K562 (cell line): ENCODE measurements around the gene CDCA5. TPM values are rescaled to one million over a fixed set of nuclear protein-coding genes. Genes with fewer than 3 reads are reported as not detected.
A peak's percentile ranks its signal among the peaks of the same experiment; 100 is the strongest.

Experiments used
- BCL6 ChIP-seq: fragments of 250-450 bp; sonication (Bioruptor Pico); IDR thresholded peaks from 2 replicates; pipeline ENCODE4 v1.4.0; 2020
- CCNT2 ChIP-seq: IDR thresholded peaks from 2 replicates; pipeline ENCODE4 v1.6.1; 2011; ENCODE audit warnings: borderline replicate concordance, low read depth, mild to moderate bottlenecking, moderate library complexity, mixed read lengths, low read length; ENCODE audit not compliant: insufficient read length; ENCODE audit errors: extremely low read depth
- CREBBP ChIP-seq: IDR thresholded peaks from one replicate; pipeline ENCODE4 v1.6.1; 2012; ENCODE audit warnings: low read depth, mild to moderate bottlenecking, control low read depth, inconsistent platforms, low read length
- E2F8 ChIP-seq: fragments of 450-650 bp; IDR thresholded peaks from 2 replicates; pipeline ENCODE4 v1.7.1; 2018; ENCODE audit warnings: mild to moderate bottlenecking, low read depth; ENCODE audit not compliant: partially characterized antibody
- FIP1L1 ChIP-seq: fragments of 200-400 bp; formaldehyde crosslinking; IDR thresholded peaks from 2 replicates; pipeline ENCODE4 v1.6.1; 2018; ENCODE audit warnings: mild to moderate bottlenecking, low read depth, low read length; ENCODE audit not compliant: poor library complexity, severe bottlenecking
- LARP7 ChIP-seq: fragments of 450-650 bp; IDR thresholded peaks from 2 replicates; pipeline ENCODE4 v1.6.1; 2016
- PCBP1 ChIP-seq: fragments of 200-400 bp; formaldehyde crosslinking; IDR thresholded peaks from 2 replicates; pipeline ENCODE4 v1.6.1; 2018; ENCODE audit warnings: mild to moderate bottlenecking, low read depth, low read length; ENCODE audit not compliant: poor library complexity, severe bottlenecking
- PTRF ChIP-seq: fragments of 450-650 bp; IDR thresholded peaks from 2 replicates; pipeline ENCODE4 v1.6.1; 2016; ENCODE audit warnings: mild to moderate bottlenecking, missing genetic modification characterization, missing compliant biosample characterization
- SOX6 ChIP-seq: fragments of 450-650 bp; IDR thresholded peaks from 2 replicates; pipeline ENCODE4 v1.6.1; 2014; ENCODE audit warnings: mild to moderate bottlenecking
- STAG1 ChIP-seq: sonication (generic); formaldehyde crosslinking; IDR thresholded peaks from 2 replicates; pipeline ENCODE4 v1.5.0; 2020; ENCODE audit warnings: missing genetic modification reagents, borderline replicate concordance
- TBP ChIP-seq: optimal IDR thresholded peaks from 2 replicates; pipeline ENCODE3; 2011; ENCODE audit warnings: low read depth, low read length, improper control_type of control experiment
- ZBTB12 ChIP-seq: fragments of 250-450 bp; sonication (Bioruptor Pico); IDR thresholded peaks from 2 replicates; pipeline ENCODE4 v1.4.0; 2020
- ZNF224 ChIP-seq: sonication (generic); formaldehyde crosslinking; IDR thresholded peaks from 2 replicates; pipeline ENCODE4 v1.8.0; 2022; ENCODE audit warnings: mild to moderate bottlenecking, missing genetic modification reagents
- ZNF518B ChIP-seq: fragments of 250-450 bp; sonication (Bioruptor Pico); IDR thresholded peaks from 2 replicates; pipeline ENCODE4 v1.5.0; 2021; ENCODE audit warnings: mild to moderate bottlenecking, moderate library complexity
- ZNF778 ChIP-seq: fragments of 450-650 bp; formaldehyde crosslinking; IDR thresholded peaks from 2 replicates; pipeline ENCODE4 v1.4.0; 2020; ENCODE audit warnings: mild to moderate bottlenecking, moderate library complexity
- ZSCAN32 ChIP-seq: fragments of 450-650 bp; formaldehyde crosslinking; IDR thresholded peaks from 2 replicates; pipeline ENCODE4 v1.4.0; 2020; ENCODE audit warnings: mild to moderate bottlenecking, moderate library complexity
- polyA plus RNA-seq, 8 experiments: library from polyadenylated mRNA; depleted of rRNA in 4 of 8; stranded (reverse) in 5 of 8; unstranded in 3 of 8; fragments of >200 nt; fragmentation: Nextera tagmentation in 2 of 8; fragmentation: Illumina TruSeq in 1 of 8; extraction: Ambion mirVana in 2 of 8; extraction: Trizol in 1 of 8; gene quantifications; 2 replicates each; pipeline versions ENCODE4 v1.2.1 to v1.2.3, GENCODE V29; 2011 to 2014; ENCODE audit warnings: inconsistent platforms in 1 of 8, missing spikeins in 1 of 8
- total RNA-seq, 7 experiments: library from RNA; depleted of rRNA in 6 of 7; stranded (reverse); fragments of >200 nt in 6 of 7; fragmentation: Illumina TruSeq in 2 of 7; extraction: Trizol in 2 of 7; gene quantifications; 2 replicates each; pipeline versions ENCODE4 v1.2.1 to v1.2.3, GENCODE V29; 2011 to 2021; ENCODE audit warnings: low replicate concordance in 1 of 7
- TF ChIP-seq, protein P1 (sequence below): fragments of 200-800 bp; sonication (Bioruptor generic); IDR thresholded peaks from 2 replicates; pipeline ENCODE4 v1.6.1; 2017; ENCODE audit warnings: missing genetic modification characterization, missing compliant biosample characterization

The CDCA5 gene
- total and polyA plus RNA-seq, 9 of the 15 experiments (the other 6 are each of a cell fraction or from before 2014, with no cell fraction given), result 18.9 to 94.3 (median 64.6) TPM

GRCh38 chr11:65117206-65118096 lies 33.6 kb upstream of the CDCA5 start, which contains the start of gene ZNHIT2 (continued):
- peak; percentile 94 for TF ChIP-seq E2F8
- TF ChIP-seq ZNF778 (CRISPR knock-in tag), result no peak
- no peak for TF ChIP-seq ZNF518B (CRISPR knock-in tag)
- TF ChIP-seq CCNT2, result peak; percentile 39
- no peak for TF ChIP-seq LARP7
- TF ChIP-seq BCL6 (CRISPR knock-in tag), result no peak
- TF ChIP-seq STAG1 (CRISPR knock-in tag), result peak; percentile 74; the same call in 1 of the 2 replicates
- TF ChIP-seq, protein P1, sequence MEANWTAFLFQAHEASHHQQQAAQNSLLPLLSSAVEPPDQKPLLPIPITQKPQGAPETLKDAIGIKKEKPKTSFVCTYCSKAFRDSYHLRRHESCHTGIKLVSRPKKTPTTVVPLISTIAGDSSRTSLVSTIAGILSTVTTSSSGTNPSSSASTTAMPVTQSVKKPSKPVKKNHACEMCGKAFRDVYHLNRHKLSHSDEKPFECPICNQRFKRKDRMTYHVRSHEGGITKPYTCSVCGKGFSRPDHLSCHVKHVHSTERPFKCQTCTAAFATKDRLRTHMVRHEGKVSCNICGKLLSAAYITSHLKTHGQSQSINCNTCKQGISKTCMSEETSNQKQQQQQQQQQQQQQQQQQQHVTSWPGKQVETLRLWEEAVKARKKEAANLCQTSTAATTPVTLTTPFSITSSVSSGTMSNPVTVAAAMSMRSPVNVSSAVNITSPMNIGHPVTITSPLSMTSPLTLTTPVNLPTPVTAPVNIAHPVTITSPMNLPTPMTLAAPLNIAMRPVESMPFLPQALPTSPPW (CRISPR knock-in tag), result peak; percentile 91
- no peak for TF ChIP-seq CREBBP
- peak; percentile 48 for TF ChIP-seq PCBP1
- TF ChIP-seq ZBTB12 (CRISPR knock-in tag), result peak; percentile 82
- TF ChIP-seq FIP1L1, result peak; percentile 97
- no peak for TF ChIP-seq PTRF (tag)
- no peak for TF ChIP-seq ZNF224
- TF ChIP-seq SOX6, result 0 out of 2 replicates have a peak, but pooled peaks have one; percentile 52
- TF ChIP-seq TBP, result peak; percentile 65
- no peak for TF ChIP-seq ZSCAN32 (CRISPR knock-in tag)
